Measurements from ENCODE around the gene RARA.

The RARA gene

DNA sequence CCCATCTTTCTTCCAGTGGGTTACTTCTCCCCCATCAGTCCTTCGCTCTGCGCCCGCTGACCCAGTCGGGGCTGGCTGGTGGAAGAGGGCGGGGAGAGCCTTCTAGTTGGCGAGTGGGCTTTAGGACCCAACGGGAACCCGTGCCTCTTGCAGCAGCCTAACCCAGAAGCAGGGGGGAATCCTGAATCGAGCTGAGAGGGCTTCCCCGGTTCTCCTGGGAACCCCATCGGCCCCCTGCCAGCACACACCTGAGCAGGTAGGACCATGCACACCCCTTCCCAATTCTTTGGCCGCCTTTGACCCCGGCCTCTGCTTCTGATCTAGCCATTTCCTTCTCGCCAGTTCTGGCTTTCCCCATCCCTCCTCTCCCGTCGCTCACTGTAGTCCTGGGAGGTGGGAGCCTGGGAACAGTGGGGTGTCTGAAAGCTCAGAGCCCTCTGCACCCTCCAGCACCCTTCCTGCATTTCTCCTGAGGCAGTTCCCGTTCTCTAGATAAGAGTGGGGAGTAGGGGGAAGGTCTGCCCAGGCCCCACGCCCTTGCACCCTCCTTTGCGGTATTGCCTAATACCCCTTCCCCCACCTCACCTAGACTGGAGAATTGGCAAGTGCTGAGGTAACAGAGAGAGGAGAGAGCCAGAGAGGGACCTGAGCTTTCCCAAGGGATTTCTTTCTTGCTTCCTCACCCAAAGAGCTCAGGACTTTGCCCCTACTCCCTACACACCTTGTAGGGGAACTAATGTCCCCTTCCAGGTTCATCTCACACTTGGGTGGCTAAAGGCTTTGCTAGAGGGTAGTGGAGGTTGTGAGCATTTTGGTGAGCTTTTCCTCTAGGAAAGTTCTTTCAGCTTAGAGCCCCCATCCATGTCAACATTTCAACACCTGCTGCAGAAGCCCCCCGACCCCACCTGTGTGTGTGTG, at the start of gene RARA:
TSS of gene RARA (plus strand) at position 150 of the 918 bp plus-strand sequence. CDS start 22,039 bp downstream, outside the sequence.
- FAIRE-seq, result no peak

- FAIRE-seq, result no peak
Observed at GRCh38 chr17:40259505-40259904, 49.5 kb upstream of the RARA start.

DNA sequence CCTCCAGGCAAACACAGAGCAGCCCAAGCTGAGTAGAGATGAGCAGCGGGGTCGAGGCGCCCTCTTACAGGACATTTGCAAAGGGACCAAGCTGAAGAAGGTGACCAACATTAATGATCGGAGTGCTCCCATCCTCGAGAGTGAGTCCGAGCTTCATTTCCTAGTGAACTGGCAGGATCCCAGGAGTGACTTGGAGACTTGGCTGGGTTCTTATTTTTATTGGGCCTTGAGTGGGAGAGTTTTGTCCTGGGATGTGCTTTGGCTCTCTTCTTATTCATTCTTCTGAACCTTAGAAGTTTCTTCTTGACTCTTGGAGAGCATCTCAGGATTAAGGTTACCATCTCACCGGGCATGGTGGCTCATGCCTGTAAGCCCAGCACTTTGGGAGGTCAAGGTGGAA, 48.5 kb upstream of the RARA start:
- no peak for FAIRE-seq

DNA sequence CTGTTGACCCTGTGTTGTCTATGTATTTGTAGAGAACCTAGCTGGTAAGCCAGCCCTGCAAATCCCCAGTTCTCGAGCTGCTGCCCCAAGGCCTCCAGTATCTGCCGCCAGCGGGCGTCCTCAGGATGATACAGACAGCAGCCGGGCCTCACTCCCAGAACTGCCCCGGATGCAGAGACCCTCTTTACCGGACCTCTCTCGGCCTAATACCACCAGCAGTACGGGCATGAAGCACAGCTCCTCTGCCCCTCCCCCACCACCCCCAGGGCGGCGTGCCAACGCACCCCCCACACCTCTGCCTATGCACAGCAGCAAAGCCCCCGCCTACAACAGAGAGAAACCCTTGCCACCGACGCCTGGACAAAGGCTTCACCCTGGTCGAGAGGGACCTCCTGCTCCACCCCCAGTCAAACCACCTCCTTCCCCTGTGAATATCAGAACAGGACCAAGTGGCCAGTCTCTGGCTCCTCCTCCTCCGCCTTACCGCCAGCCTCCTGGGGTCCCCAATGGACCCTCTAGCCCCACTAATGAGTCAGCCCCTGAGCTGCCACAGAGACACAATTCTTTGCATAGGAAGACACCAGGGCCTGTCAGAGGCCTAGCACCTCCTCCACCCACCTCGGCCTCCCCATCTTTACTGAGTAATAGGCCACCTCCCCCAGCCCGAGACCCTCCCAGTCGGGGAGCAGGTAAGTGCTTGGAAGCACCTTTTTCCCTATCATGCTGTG, 44.4 kb upstream of the RARA start:
- no peak for FAIRE-seq

GRCh38 chr17:40265337-40265736, 43.6 kb upstream of the RARA start:
- no peak for FAIRE-seq

- no peak for FAIRE-seq
Observed at GRCh38 chr17:40266882-40267281, 42.1 kb upstream of the RARA start.

GRCh38 chr17:40268141-40268712, 40.8 kb upstream of the RARA start:
- no peak for FAIRE-seq

- FAIRE-seq, result no peak
Observed at GRCh38 chr17:40278414-40278813, 30.6 kb upstream of the RARA start.

DNA sequence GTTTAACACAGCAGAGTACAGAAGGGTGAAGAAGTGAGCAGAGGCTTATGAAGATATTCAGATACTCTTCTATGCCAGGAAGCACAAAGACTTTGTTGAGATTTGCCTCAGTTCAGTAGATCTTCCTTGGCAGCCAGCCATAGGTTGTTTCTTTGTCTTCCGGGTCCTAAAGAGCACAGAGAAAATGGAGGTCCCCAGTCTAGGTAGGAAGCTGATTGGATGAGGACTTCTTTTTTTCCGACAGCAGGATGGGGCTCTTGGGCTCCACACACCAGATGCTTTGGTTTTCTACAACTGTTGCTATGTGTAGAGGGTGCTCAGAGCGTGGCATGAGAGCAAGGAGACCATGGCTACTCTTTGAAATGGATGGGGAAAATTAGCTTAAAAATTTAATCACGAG, 29.6 kb upstream of the RARA start:
- no peak for FAIRE-seq

- FAIRE-seq, result no peak
Observed at GRCh38 chr17:40281663-40282062, 27.3 kb upstream of the RARA start.

GRCh38 chr17:40283662-40284061, 25.3 kb upstream of the RARA start:
- FAIRE-seq, result no peak

DNA sequence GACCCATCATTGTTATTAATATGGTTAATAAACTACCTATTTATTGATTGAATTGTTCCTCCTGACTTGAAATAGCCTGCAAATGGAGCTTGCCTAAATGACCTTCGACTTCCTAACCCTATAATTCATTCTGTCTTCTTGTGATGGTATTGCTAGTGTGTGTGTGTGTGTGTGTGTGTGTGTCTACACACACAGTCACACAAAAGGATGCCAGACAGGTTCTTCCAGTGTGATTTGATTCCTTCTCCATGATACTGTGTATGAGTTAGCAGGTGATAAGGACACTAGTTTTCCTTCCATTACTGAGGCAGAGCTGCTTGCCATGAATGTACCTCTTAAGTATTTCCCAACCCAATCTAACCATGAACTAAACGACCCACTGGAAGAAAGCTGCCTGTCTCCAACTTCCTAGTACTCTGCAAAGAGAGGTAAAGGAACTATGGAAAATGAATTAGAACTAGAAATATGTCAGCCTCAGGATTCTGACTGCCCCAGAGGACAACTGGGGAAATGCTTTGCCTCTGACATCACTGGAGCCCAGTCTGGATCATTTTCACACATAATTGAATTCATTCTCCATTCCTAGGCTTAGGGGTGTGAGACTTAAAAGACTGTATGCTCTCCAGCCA, 24.8 kb upstream of the RARA start:
- FAIRE-seq, result no peak

DNA sequence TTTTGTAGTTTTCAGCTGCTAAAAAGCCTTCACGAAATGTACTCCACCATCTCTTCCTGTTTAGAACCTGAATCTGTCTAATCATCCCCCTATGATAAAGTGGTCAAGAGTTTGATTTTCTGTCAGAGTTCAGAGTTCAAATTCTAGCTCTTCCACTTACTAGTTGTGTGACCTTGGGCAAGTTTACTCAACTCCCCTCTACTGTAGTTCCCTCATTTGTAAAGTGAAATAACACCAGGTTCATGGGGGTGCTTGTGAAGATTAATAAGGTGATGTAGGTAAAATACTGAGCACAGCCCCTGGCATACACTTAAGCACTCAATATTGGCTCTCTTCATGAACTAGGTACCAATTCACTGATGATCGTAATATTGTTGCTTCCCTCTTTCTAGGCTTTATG, 22.5 kb upstream of the RARA start:
- no peak for FAIRE-seq

DNA sequence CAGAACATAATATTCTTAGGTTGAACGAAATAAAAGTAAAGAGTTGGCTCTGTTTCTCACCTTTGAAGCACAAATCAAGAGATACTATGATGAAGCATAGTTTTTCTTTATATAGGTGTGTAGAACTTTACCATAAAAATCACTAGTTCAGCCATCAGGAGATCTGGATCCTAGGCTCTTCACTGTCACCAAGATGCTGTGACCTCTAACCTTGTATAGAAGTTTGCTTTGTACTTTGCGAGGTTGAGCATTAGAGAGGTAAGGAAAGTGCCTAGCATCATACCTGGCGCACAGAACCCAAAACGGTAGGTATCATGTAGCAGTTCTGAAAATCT, 21.9 kb upstream of the RARA start:
- no peak for FAIRE-seq

DNA sequence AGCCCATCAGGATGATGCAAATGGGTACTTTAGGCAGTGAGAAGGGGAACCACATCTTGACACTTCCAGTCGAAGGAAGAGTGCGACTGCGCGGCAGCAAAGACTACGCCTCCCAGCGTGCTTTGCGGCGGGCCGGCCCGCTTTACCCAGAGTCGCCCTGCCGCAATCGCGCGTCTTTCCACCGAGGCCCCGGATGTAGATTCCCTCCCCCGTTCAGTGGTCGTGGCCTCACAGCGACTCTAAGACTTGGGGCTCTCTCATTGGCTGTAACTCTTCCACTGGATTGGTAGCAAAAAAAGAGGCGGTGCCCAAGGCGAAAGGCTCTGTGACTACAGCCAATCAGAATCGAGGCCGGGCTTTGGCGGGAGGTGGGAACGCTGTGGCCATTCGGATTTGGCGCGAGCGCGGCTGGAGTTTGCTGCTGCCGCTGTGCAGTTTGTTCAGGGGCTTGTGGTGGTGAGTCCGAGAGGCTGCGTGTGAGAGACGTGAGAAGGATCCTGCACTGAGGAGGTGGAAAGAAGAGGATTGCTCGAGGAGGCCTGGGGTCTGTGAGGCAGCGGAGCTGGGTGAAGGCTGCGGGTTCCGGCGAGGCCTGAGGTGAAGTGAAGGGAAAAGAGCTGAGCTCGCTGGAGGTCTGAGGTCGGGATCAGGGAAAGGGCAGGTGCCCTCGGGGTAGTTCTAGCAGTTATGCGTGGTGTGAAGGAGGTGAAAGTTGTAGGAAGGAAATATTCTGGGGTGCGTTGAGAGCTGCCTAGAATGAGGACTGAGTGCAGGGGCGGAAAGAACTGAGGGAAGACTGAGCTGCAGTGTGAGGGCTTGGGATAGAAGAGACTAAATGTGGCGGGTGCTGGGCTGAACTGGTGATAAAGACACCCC, 21.2 kb upstream of the RARA start, which contains the start of gene CDC6:
TSS of gene CDC6 (plus strand) at position 386 of the 876 bp plus-strand sequence. CDS start 1,542 bp downstream, outside the sequence.
- peak; percentile 98 for FAIRE-seq

- peak; percentile 81 for FAIRE-seq
Observed at GRCh38 chr17:40290629-40291280, 18.2 kb upstream of the RARA start.

DNA sequence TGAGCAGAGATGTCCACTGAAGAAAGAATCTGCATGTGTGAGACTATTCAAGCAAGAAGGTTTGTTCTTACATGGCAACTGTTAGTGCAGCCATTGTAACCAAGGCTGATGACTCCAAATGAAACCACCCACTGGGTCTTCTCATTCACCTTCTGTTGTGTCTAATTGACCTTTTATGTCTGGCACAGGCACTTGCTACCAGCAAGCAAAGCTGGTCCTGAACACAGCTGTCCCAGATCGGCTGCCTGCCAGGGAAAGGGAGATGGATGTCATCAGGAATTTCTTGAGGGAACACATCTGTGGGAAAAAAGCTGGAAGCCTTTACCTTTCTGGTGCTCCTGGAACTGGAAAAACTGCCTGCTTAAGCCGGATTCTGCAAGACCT, 17.7 kb upstream of the RARA start:
- FAIRE-seq, result no peak

GRCh38 chr17:40293363-40293762, 15.6 kb upstream of the RARA start:
- no peak for FAIRE-seq

DNA sequence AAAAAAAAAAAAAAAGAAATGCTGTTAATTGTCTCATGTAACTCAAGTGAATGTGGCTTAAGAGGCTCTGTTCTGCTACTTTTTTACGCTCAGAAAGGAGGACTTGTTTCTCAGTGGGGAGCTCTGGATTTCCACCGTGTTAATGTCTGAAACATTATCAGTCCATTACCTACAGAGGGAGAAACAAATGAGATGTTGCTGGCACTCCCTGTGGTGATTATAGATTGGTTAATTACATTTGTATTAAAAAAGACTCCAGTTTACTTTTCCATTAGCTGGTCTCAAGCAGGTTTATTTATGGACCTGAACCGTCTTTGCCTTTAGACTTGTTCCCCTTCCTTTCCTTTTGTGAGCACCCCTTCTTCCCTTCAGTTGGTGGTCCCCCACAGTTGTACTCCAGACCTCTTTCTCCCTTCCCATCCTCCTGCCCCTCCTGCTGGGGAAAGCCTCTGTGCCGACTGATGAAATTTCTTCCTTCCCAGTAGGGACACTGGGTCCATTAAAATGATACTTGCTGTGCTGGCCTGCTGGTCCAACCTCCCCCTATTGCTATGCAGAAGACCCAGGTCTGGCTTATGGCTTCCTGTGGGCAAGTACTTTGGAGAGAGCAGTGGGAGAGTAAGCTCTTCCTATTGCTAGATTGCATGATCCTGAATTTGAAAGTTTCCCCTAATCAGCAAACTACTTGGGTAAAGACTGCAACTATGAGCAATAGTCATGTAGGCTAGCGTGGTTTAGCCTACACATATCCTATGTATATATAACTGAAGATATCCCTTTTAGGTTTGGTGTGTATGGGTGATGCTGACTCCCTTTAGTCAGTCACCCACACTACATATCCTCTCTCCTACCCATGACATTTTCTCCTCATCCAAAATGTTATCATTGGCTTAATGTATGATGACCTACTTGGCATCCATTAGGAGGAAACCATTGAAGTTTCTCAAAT, 13.2 kb upstream of the RARA start:
- no peak for FAIRE-seq

DNA sequence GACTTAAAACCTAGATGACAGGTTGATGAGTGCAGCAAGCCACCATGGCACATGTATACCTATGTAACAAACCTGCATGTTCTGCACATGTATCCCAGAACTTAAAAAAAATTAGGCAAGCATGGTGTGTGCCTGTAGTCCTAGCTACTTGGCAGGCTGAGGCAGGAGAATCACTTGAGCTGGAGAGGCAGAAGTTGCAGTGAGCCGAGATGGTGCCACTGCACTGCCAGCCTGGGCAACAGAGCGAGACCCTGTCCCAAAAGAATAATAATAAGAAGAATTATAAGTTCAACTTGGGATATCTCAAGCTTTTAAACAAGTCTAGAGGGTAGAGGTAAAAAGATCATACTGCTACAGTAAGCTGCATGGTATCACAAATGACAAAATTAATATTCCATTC, 11.5 kb upstream of the RARA start:
- FAIRE-seq, result no peak

DNA sequence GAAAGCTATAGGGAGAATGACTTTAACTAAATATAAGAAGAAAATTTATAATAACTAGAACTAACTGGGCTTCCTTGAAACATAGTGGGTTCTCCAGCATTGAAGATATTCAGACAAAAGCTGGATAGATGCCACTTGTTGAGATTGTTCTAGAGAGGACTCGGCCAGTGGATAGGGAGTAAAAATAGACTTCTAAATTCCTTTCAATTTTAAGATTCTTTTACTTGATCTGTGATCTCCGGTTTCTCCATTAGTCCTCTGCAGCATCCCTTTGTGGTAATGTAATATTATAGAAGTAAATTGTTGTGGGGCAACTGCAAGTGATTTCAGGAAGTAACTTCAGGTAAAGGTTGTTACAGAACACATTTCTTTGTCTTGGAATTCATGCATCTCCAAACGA, 10.3 kb upstream of the RARA start:
- FAIRE-seq, result no peak
